Ovary (tissue), 9 donors: ENCODE measurements around the gene NPAS2. TPM values are rescaled to one million over a fixed set of nuclear protein-coding genes. Genes with fewer than 3 reads are reported as not detected.

Experiments
- DNase-seq, 5 donors: peaks; one replicate each; pipeline ENCODE4 v3.0.0-alpha.2; 2019 to 2020
- H3K27ac ChIP-seq, 2 donors: fragments of 200-600 bp; one replicate each; pipeline versions ENCODE4 v1.5.1 to v1.8.0; 2019 to 2022
- H3K27me3 ChIP-seq: fragments of 200-600 bp; one replicate; pipeline ENCODE4 v1.8.0; 2022
- H3K36me3 ChIP-seq: fragments of 200-600 bp; sonication (generic); one replicate; pipeline ENCODE4 v1.5.1; 2019
- H3K4me1 ChIP-seq: one replicate; pipeline ENCODE4 v1.8.1; 2013; ENCODE audit warnings: mild to moderate bottlenecking, moderate library complexity; ENCODE audit not compliant: insufficient read depth
- H3K4me3 ChIP-seq: fragments of 200-600 bp; sonication (generic); one replicate; pipeline ENCODE4 v1.5.1; 2017
- H3K9me3 ChIP-seq, 2 donors: fragments of 200-600 bp in 1 of 2; sonication (generic) in 1 of 2; one replicate each; pipeline versions ENCODE4 v1.5.1 to v1.8.1; 2013 to 2019; ENCODE audit warnings: mild to moderate bottlenecking in 1 of 2, moderate library complexity in 1 of 2
- EP300 ChIP-seq: sonication (generic); formaldehyde crosslinking; IDR thresholded peaks from one replicate; pipeline ENCODE4 v1.6.1; 2017; ENCODE audit warnings: antibody characterized with exemption
- POLR2A ChIP-seq: fragments of 450-650 bp; IDR thresholded peaks from one replicate; pipeline ENCODE4 v1.6.1; 2017; ENCODE audit warnings: antibody characterized with exemption, mild to moderate bottlenecking, moderate library complexity
- WGBS, 3 donors: extraction: QIAGEN DNeasy Blood & Tissue Kit in 1 of 3; methylation state at CpG; one replicate each; pipeline versions ENCODE4 v1.1.5 to v1.1.7; 2013 to 2017; 5-methylcytosine and 5-hydroxymethylcytosine counted together
- intact Hi-C, 4 donors: fragments of 100-400 bp; cut with DNase I; formaldehyde crosslinking; loops; one replicate each; pipeline versions ENCODE4 v1.11.0 to v1.15.1; 2022 to 2023
- polyA plus RNA-seq, 2 donors: library from polyadenylated mRNA; stranded (reverse); fragments of 200-250 nt in 1 of 2; fragments of 350-450 nt in 1 of 2; fragmentation: Illumina TruSeq in 1 of 2; extraction: RNeasy Lipid Tissue Mini Kit (QIAGEN cat#74804) in 1 of 2; gene quantifications; one replicate each; pipeline ENCODE4 v1.2.3, GENCODE V29; 2013 to 2014
- total RNA-seq, 7 donors: library from RNA; depleted of rRNA in 2 of 7; stranded (reverse); fragments of >200 nt in 2 of 7; fragmentation: NEBNext Ultra II Directional in 3 of 7; extraction: Animal tissue kit (Norgen Biotek cat#: 25700) in 3 of 7; gene quantifications; one replicate each; pipeline versions ENCODE4 v1.1.0 to v1.2.4, GENCODE V29; 2016 to 2023
- TF ChIP-seq, protein P1 (sequence below), 3 donors: fragments of 450-650 bp in 2 of 3; fragments of 200-600 bp in 1 of 3; IDR thresholded peaks; one replicate each; pipeline versions ENCODE4 v1.5.1 to v1.8.0; 2016 to 2022; ENCODE audit warnings: antibody characterized with exemption in 3 of 3, mild to moderate bottlenecking in 1 of 3
- donor health status: DM: no; HTN: no; CAD: no; lungs with moderate emphysema.
- donor health status: DM: no; HTN: no; CAD: no.
- donor health status: Bipolar disorder and iron deficiency.
- donor health status: DM: yes; HTN: yes; CAD: no.
- donor health status: DM: no; HTN: no; CAD: no.
- donor health status: DM: yes; HTN: yes; CAD: no.

Gene NPAS2
- total and polyA plus RNA-seq, 9 donors = 1.6 to 20.6 (median 7.3) TPM

DNA sequence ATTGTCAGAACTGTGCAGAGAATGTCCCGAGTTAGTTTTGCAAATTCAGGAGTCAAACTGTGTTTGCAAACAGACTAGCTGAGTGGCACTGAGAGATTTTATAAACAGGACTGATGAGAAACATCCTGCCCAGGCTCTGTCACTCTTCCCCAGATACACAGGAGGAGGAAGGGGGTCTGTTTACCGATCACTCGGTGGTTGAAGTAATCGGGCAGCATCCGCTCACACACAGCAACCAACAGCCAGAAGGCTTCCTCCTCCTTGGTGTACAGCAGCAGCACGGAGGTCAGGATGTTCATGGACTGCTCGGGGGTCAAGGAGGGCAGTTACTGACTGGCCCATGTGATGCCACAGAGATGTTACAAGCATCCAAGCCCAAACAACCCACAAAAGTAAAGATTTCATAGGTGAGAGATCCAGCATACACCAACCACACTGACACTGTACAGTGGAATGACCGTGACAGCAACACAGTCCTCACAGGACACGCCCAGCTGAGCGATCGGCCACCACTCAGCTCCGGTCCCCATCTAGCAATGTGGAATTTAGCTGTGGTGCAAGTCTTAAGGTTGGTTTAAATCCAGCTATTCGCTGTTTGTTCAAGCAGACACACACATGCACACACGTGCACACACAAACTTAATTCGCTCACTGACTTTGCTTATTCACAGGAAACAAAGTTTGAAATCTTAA, 212.3 kb downstream of the NPAS2 start:
- Histone ChIP-seq H3K36me3 (no peaks in the 10 kb centered on the region), H3K27me3 (no peaks in the 10 kb centered on the region), H3K4me3 (no peak overlapping the region), H3K4me1 (no peaks in the 10 kb centered on the region), H3K9me3 (no peaks in the 10 kb centered on the region), H3K27ac (no peak overlapping the region)
- TF ChIP-seq EP300 (no peak), POLR2A (no peak)
- TF ChIP-seq, protein P1, sequence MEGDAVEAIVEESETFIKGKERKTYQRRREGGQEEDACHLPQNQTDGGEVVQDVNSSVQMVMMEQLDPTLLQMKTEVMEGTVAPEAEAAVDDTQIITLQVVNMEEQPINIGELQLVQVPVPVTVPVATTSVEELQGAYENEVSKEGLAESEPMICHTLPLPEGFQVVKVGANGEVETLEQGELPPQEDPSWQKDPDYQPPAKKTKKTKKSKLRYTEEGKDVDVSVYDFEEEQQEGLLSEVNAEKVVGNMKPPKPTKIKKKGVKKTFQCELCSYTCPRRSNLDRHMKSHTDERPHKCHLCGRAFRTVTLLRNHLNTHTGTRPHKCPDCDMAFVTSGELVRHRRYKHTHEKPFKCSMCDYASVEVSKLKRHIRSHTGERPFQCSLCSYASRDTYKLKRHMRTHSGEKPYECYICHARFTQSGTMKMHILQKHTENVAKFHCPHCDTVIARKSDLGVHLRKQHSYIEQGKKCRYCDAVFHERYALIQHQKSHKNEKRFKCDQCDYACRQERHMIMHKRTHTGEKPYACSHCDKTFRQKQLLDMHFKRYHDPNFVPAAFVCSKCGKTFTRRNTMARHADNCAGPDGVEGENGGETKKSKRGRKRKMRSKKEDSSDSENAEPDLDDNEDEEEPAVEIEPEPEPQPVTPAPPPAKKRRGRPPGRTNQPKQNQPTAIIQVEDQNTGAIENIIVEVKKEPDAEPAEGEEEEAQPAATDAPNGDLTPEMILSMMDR (IDR thresholded peaks at IDR 0.05) = no peak
- intact Hi-C loops = loop anchor here in 2 of 4 donors (10.0 kb wide), 1 partner anchor 163 kb away; no protein-coding TSS in a partner anchor
- no peak for DNase-seq
- 89 to 92% (median 90%) methylated on average over 15 of the region's 15 CpGs for WGBS, 3 donors

DNA sequence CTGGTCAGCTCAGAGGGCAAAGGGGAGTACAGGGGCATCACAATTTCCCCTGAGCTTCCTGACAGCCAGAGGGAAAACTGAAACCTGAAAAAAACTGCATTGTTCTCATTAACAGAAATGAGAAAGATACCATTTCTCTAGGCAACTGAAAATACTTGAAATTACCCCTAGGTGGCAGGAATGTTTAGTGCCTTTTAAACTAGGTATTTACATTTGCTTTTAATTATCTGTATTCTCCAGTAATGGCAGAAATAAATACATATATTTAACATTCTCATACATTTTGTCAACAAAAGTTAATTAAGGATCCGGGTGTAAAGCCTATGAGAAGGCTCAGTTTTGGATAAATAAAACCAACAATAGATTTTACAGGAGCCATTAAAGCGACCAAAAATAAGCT, 216.6 kb downstream of the NPAS2 start:
- no peak for DNase-seq
- TF ChIP-seq, protein P1 (IDR thresholded peaks at IDR 0.05) = peak in 1 of 3 donors; percentile 16
- TF ChIP-seq POLR2A (no peak), EP300 (no peak)
- H3K9me3 ChIP-seq = no peaks in the 10 kb centered on the region
- H3K27me3 ChIP-seq = no peaks in the 10 kb centered on the region
- no peaks in the 10 kb centered on the region for H3K4me1 ChIP-seq
- H3K27ac ChIP-seq = no peak overlapping the region
- intact Hi-C loops = loop anchor here (5.0 to 10.0 kb wide), 3 partner anchors 116 to 171 kb away; partner anchors contain the start of gene TBC1D8 (in 1 of the 4)
- H3K36me3 ChIP-seq = no peaks in the 10 kb centered on the region
- no peak overlapping the region for H3K4me3 ChIP-seq
- 49 to 59% (median 50%) methylated on average over 2 of the region's 2 CpGs for WGBS, 3 donors

DNA sequence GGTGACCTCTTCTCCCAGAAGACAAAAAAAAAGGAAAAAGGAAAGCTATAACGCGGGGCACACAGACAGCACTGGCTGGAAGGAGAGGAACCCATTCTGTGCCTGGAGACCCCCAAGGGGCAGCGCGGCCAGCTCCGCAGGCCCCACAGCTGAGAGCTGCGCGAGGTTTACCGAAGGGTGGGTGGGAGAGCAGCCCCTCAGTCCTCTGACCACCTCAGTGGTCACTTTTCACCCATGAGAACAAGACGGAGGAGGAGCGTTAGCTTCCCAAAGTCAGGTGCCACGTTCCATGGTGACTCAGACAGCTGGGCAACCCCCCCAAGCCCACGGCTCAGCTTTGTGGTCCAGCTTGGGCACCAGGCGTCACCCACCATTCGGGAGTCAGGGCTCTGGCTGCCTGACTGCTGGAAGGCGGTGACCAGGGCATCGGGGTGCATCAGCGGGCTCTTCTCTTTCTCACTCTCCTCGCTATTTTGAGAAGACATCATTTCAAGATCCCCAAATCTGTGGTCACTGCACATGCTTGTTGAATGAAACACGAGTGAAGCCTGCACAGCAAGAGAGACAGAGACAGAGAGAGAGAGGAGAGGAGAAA, 217.3 kb downstream of the NPAS2 start:
- Histone ChIP-seq H3K27ac (no peak overlapping the region), H3K27me3 (no peaks in the 10 kb centered on the region), H3K4me3 (no peak overlapping the region), H3K9me3 (no peaks in the 10 kb centered on the region), H3K36me3 (no peaks in the 10 kb centered on the region), H3K4me1 (no peaks in the 10 kb centered on the region)
- intact Hi-C loops = loop anchor here (5.0 to 10.0 kb wide), 3 partner anchors 115 to 170 kb away; partner anchors contain the start of gene TBC1D8 (in 1 of the 4)
- TF ChIP-seq EP300 = no peak
- TF ChIP-seq POLR2A = no peak
- TF ChIP-seq, protein P1 (IDR thresholded peaks at IDR 0.05) = no peak
- no peak for DNase-seq
- WGBS, 3 donors = 89 to 92% (median 90%) methylated on average over 18 to 19 of the region's 19 CpGs

DNA sequence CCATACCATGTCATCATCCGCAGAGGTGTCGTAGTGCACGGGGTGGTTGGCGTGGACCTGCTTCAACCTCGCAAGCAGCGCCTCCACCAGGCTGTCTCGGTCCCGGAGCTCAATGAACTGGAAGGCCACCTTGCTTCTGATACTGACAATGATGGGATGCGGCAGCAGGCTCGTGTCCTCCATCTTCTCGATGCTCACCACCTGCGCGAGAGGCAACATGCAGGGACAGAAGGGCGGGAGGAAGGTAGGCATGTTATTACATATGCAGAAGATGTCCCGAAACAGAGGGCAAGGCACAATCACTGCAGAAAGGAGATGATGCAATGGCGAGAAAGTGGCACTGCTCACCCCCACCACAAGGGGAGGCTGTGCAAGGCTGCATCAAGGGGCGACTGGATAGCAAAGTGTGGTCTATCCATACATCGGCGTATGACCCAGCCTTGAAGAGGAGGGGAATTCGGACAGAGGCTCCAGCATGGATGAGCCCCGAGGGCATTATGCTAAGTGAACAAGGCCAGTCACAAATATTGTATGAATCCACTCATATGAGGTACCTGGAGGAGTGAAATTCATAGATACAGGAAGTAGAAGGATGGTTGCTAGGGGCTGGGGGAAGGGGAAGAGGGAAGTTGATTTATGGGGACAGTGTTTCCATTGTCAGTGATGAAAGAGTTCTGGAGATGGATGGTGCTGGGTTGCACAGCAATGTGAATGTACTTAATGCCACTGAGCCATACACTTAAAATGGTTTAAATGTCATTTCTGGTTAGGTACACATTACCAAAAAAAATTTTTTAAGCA, 218.7 kb downstream of the NPAS2 start:
- DNase-seq = no peak
- H3K4me1 ChIP-seq = no peaks in the 10 kb centered on the region
- no peaks in the 10 kb centered on the region for H3K9me3 ChIP-seq
- H3K4me3 ChIP-seq = no peak overlapping the region
- H3K27ac ChIP-seq = no peak overlapping the region
- intact Hi-C loops = loop anchor here (5.0 to 10.0 kb wide), 3 partner anchors 114 to 169 kb away; partner anchors contain the start of gene TBC1D8 (in 1 of the 4)
- H3K27me3 ChIP-seq = no peaks in the 10 kb centered on the region
- 93 to 96% (median 94%) methylated on average over 21 of the region's 21 CpGs for WGBS, 3 donors
- no peaks in the 10 kb centered on the region for H3K36me3 ChIP-seq
- TF ChIP-seq, protein P1 (IDR thresholded peaks at IDR 0.05) = no peak
- TF ChIP-seq POLR2A (no peak), EP300 (no peak)
